HEK293T (cell line): ENCODE results near the gene SSTR1.

Experiments
- FOXK2 ChIP-seq: fragments of 450-650 bp; IDR thresholded peaks from 2 replicates; pipeline ENCODE4 v1.6.1; 2016; ENCODE audit warnings: mild to moderate bottlenecking
- SP1 ChIP-seq: fragments of 450-650 bp; IDR thresholded peaks from 2 replicates; pipeline ENCODE4 v1.6.1; 2017

DNA sequence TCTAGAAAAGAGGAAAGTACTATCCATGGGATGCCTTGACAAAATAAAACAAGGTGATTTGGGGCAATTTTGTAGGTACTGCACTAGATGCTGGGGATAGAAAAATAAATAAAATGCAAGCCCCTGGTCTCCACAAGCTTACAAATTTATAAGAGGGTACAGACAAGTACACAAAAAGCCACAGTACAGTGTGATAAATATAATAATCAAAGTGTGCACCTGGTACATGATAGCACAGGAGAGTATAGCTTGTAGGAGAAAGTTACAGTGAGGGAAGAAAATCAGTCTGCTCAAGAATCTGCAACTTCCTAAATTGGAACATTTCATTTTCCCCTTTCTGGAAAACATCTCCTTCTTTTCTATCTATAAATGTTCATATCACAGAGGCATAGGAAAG is 3.0 kb upstream of the SSTR1 start:
- no peak for TF ChIP-seq FOXK2
- TF ChIP-seq SP1: no peak
